HepG2 (cell line): ENCODE data around the gene TSHZ2.

ENCODE experiments used
- BHLHE40 ChIP-seq: IDR thresholded peaks from 2 replicates; pipeline ENCODE4 v1.6.1; 2011; ENCODE audit warnings: low read length, improper control_type of control experiment
- EP300 ChIP-seq, 3 experiments: sonication (generic) in 1 of 3; formaldehyde crosslinking in 1 of 3; IDR thresholded peaks; 2 replicates each; pipeline versions ENCODE4 v1.5.1 to v1.6.1; 2011 to 2020; ENCODE audit warnings: low read depth in 2 of 3, low read length in 2 of 3, borderline replicate concordance in 1 of 3, improper control_type of control experiment in 1 of 3, mild to moderate bottlenecking in 1 of 3, missing genetic modification reagents in 1 of 3, moderate library complexity in 1 of 3
- GABPA ChIP-seq, 2 experiments: IDR thresholded peaks; 2 replicates each; pipeline ENCODE4 v1.6.1; 2011 to 2016; ENCODE audit warnings: low read depth in 2 of 2, low read length in 1 of 2, missing biosample characterization in 1 of 2, missing genetic modification characterization in 1 of 2
- KLF15 ChIP-seq: sonication (generic); formaldehyde crosslinking; IDR thresholded peaks from 2 replicates; pipeline ENCODE4 v1.8.1; 2023; ENCODE audit warnings: borderline replicate concordance, mild to moderate bottlenecking, inconsistent platforms, missing genetic modification reagents, mixed read lengths
- MED1 ChIP-seq: sonication (generic); formaldehyde crosslinking; IDR thresholded peaks from 2 replicates; pipeline ENCODE4 v1.4.0; 2020; ENCODE audit warnings: missing genetic modification reagents
- MTF1 ChIP-seq: sonication (generic); formaldehyde crosslinking; IDR thresholded peaks from 2 replicates; pipeline ENCODE4 v1.5.0; 2020; ENCODE audit warnings: missing genetic modification reagents
- ONECUT2 ChIP-seq: sonication (generic); formaldehyde crosslinking; IDR thresholded peaks from 2 replicates; pipeline ENCODE4 v1.4.0; 2020; ENCODE audit warnings: missing genetic modification reagents
- POLR2A ChIP-seq, 2 experiments: IDR thresholded peaks; 2 replicates each; pipeline ENCODE4 v1.6.1; 2011; ENCODE audit warnings: low read depth in 2 of 2, low read length in 2 of 2, mild to moderate bottlenecking in 1 of 2, moderate library complexity in 1 of 2; ENCODE audit not compliant: insufficient read depth in 1 of 2
- SP2 ChIP-seq: sonication (generic); formaldehyde crosslinking; IDR thresholded peaks from 2 replicates; pipeline ENCODE4 v1.5.1; 2020; ENCODE audit warnings: mild to moderate bottlenecking, missing genetic modification reagents
- ZNF343 ChIP-seq: sonication (generic); formaldehyde crosslinking; IDR thresholded peaks from 2 replicates; pipeline ENCODE4 v1.4.0; 2020; ENCODE audit warnings: mild to moderate bottlenecking, missing genetic modification reagents
- TF ChIP-seq, protein P1 (sequence below): sonication (generic); formaldehyde crosslinking; IDR thresholded peaks from 2 replicates; pipeline ENCODE4 v1.5.0; 2020; ENCODE audit warnings: mild to moderate bottlenecking, missing genetic modification reagents, moderate library complexity
- TF ChIP-seq, protein P2 (sequence below), 2 experiments: IDR thresholded peaks; 2 replicates each; pipeline ENCODE4 v1.6.1; 2011 to 2012; ENCODE audit warnings: low read length in 2 of 2, borderline replicate concordance in 1 of 2, low read depth in 1 of 2, mild to moderate bottlenecking in 1 of 2, moderate library complexity in 1 of 2

DNA sequence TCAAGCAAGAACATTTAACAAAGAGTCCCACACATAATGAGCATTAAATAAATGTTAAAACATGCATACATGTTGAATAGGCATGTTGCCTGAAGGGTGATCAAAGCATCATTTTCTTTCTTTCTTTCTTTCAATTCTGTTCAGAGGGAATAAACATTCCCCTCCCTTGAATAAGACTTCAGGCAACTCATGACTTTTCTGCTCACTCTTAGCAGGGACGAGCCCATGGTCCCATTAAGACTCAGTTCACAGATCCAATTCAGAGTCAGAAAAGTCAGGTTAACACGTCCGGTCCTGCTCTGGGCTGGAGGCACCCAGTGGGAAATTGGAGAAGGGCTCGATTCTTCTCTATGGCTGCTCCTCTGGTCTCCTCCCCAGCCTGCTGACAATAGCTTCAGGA, 439.7 kb downstream of the TSHZ2 start:
- TF ChIP-seq KLF15 (CRISPR knock-in tag), result no peak
- TF ChIP-seq POLR2A (IDR thresholded peaks at IDR 0.05; ENCODE audit: insufficient read depth in 1 of 2, low read depth in 2 of 2, low read length in 2 of 2), result no peak
- TF ChIP-seq SP2 (CRISPR knock-in tag), result no peak
- TF ChIP-seq BHLHE40, result no peak
- no peak for TF ChIP-seq MED1 (CRISPR knock-in tag)
- TF ChIP-seq MTF1 (CRISPR knock-in tag), result no peak
- TF ChIP-seq GABPA (IDR thresholded peaks at IDR 0.05; ENCODE audit: low read depth, low read length), result no peak
- TF ChIP-seq GABPA (CRISPR knock-in tag; IDR thresholded peaks at IDR 0.05; ENCODE audit: low read depth), result no peak
- TF ChIP-seq, protein P1, sequence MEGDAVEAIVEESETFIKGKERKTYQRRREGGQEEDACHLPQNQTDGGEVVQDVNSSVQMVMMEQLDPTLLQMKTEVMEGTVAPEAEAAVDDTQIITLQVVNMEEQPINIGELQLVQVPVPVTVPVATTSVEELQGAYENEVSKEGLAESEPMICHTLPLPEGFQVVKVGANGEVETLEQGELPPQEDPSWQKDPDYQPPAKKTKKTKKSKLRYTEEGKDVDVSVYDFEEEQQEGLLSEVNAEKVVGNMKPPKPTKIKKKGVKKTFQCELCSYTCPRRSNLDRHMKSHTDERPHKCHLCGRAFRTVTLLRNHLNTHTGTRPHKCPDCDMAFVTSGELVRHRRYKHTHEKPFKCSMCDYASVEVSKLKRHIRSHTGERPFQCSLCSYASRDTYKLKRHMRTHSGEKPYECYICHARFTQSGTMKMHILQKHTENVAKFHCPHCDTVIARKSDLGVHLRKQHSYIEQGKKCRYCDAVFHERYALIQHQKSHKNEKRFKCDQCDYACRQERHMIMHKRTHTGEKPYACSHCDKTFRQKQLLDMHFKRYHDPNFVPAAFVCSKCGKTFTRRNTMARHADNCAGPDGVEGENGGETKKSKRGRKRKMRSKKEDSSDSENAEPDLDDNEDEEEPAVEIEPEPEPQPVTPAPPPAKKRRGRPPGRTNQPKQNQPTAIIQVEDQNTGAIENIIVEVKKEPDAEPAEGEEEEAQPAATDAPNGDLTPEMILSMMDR, result no peak
- no peak for TF ChIP-seq ONECUT2 (CRISPR knock-in tag)
- TF ChIP-seq, protein P2, sequence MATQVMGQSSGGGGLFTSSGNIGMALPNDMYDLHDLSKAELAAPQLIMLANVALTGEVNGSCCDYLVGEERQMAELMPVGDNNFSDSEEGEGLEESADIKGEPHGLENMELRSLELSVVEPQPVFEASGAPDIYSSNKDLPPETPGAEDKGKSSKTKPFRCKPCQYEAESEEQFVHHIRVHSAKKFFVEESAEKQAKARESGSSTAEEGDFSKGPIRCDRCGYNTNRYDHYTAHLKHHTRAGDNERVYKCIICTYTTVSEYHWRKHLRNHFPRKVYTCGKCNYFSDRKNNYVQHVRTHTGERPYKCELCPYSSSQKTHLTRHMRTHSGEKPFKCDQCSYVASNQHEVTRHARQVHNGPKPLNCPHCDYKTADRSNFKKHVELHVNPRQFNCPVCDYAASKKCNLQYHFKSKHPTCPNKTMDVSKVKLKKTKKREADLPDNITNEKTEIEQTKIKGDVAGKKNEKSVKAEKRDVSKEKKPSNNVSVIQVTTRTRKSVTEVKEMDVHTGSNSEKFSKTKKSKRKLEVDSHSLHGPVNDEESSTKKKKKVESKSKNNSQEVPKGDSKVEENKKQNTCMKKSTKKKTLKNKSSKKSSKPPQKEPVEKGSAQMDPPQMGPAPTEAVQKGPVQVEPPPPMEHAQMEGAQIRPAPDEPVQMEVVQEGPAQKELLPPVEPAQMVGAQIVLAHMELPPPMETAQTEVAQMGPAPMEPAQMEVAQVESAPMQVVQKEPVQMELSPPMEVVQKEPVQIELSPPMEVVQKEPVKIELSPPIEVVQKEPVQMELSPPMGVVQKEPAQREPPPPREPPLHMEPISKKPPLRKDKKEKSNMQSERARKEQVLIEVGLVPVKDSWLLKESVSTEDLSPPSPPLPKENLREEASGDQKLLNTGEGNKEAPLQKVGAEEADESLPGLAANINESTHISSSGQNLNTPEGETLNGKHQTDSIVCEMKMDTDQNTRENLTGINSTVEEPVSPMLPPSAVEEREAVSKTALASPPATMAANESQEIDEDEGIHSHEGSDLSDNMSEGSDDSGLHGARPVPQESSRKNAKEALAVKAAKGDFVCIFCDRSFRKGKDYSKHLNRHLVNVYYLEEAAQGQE (IDR thresholded peaks at IDR 0.05; ENCODE audit: borderline replicate concordance in 1 of 2, low read depth in 1 of 2, low read length in 2 of 2), result no peak
- TF ChIP-seq ZNF343 (CRISPR knock-in tag), result no peak
- TF ChIP-seq EP300 (IDR thresholded peaks at IDR 0.05; ENCODE audit: low read depth in 2 of 2, low read length in 2 of 2), result no peak
- no peak for TF ChIP-seq EP300 (CRISPR knock-in tag; IDR thresholded peaks at IDR 0.05; ENCODE audit: borderline replicate concordance)
